ENCODE data around the gene OR2AP1. TPM values are rescaled to one million over a fixed set of nuclear protein-coding genes. Genes with fewer than 3 reads are reported as not detected.
"Not testable (repeated sequence)": the region's sequence is repeated elsewhere in the genome, so short reads cannot be mapped to it uniquely, and the experiment has no call there.

OR2AP1 gene
- total RNA-seq, result not detected in 2 replicates
- long read RNA-seq, result 0 reads

DNA sequence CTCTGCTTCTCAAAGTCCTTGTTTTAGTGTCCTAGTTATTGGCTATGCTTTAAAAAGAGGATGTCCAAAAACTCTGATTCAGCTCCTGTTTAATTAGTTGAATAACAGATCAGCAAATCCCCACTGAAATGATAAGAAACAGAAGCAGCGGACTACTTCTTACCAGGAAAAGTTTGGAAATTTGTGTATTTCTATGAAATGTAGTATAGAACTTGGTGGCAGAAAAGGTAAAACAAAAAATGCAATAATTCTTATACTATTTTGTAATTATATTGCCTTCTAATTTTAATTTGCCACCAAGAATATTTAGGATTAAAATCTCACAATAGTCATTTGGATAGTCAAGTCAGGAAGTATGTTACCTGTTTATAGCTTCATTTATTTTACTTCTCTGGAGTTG, at the start of gene OR2AP1:
Gene OR2AP1, plus strand, starts transcription at position 301 of the 400 bp plus-strand sequence. CDS start 1,947 bp downstream, outside the sequence.
- peaks cover 21% of the 10 kb centered on the region for H3K9me3 Mint-ChIP-seq
- peaks cover 14% of the 10 kb centered on the region for H3K27me3 Mint-ChIP-seq (ENCODE audit: low read depth)
- H3K27ac Mint-ChIP-seq (ENCODE audit: unreplicated experiment), result no peak within 1 kb of the TSS
- no peak for DNase-seq (ENCODE audit: low read depth, low spot score)
- H3K4me1 Mint-ChIP-seq, result no peaks in the 10 kb centered on the region
- H3K36me3 Mint-ChIP-seq (ENCODE audit: low read depth), result peaks cover 5% of the 10 kb centered on the region
- H3K4me3 Mint-ChIP-seq, result no peak within 1 kb of the TSS
- TF ChIP-seq, protein P1, sequence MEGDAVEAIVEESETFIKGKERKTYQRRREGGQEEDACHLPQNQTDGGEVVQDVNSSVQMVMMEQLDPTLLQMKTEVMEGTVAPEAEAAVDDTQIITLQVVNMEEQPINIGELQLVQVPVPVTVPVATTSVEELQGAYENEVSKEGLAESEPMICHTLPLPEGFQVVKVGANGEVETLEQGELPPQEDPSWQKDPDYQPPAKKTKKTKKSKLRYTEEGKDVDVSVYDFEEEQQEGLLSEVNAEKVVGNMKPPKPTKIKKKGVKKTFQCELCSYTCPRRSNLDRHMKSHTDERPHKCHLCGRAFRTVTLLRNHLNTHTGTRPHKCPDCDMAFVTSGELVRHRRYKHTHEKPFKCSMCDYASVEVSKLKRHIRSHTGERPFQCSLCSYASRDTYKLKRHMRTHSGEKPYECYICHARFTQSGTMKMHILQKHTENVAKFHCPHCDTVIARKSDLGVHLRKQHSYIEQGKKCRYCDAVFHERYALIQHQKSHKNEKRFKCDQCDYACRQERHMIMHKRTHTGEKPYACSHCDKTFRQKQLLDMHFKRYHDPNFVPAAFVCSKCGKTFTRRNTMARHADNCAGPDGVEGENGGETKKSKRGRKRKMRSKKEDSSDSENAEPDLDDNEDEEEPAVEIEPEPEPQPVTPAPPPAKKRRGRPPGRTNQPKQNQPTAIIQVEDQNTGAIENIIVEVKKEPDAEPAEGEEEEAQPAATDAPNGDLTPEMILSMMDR (conservative IDR thresholded peaks at IDR 0.05), result no peak

DNA sequence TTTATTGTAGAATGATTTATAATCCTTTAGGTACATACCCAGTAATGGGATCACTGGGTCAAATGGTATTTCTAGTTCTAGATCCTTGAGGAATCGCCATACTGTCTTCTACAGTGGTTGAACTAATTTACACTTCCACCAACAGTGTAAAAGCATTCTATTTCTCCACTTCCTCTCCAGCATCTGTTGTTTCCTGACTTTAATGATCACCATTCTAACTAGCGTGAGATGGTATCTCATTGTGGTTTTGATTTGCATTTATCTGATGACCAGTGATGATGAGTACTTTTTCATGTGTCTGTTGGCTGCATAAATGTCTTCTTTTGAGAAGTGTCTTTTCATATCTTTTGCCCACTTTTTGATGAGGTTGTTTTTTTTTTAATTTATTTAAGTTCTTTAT, 24.0 kb upstream of the OR2AP1 start:
- H3K36me3 Mint-ChIP-seq (ENCODE audit: low read depth); H3K27ac Mint-ChIP-seq (ENCODE audit: unreplicated experiment); H3K4me1 Mint-ChIP-seq; H3K4me3 Mint-ChIP-seq; H3K9me3 Mint-ChIP-seq; DNase-seq (ENCODE audit: low read depth, low spot score); H3K27me3 Mint-ChIP-seq (ENCODE audit: low read depth): not testable (repeated sequence)

DNA sequence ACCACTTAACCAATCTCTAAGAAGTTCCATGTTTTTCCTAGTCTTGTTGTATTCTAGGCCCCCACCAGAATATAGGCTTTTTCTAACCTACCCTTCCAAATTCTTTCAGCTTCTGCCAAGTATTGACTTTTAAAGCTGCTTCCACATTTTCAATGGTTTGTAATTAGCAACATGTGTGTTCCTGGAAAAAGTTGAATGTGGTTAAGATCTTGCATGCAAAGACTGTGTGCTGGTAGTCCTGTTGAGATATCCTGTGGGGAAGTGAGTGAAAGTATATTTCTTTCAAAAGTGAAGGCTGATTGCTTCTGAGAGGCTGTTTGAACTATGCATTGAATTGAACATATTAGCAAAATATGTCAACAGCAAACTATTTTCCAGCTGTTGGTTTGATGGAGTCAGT, 23.5 kb upstream of the OR2AP1 start:
- TF ChIP-seq, protein P1 (conservative IDR thresholded peaks at IDR 0.05), result no peak
- Mint-ChIP-seq H3K27me3 (ENCODE audit: low read depth) (peaks cover under 1% of the 10 kb centered on the region), H3K4me3 (no peak overlapping the region), H3K27ac (ENCODE audit: unreplicated experiment) (no peak overlapping the region), H3K9me3 (peaks cover 4% of the 10 kb centered on the region), H3K4me1 (no peaks in the 10 kb centered on the region), H3K36me3 (ENCODE audit: low read depth) (peaks cover 3% of the 10 kb centered on the region)
- DNase-seq (ENCODE audit: low read depth, low spot score), result no peak

DNA sequence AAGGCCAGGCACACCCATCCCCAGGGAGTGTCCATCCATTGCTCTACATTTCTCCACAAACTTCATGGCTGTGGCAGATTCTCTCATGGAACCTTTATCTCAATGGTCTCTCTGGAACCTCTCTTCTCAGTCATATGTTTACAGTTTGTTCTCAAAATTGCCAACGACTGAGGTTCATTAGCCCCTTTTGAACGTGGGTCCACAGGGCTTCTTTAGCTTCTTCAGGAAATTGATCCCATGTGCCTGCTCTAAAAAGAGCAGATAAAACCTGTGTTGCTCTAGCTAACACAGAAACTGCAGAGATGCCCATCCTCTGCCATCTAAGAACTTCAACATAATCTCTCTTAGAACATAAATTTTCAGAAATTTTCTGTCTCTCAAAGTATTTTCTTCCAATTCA, 23.0 kb upstream of the OR2AP1 start, which contains the start of gene OR6C4:
Gene OR6C4, plus strand, starts transcription at position 301 of the 400 bp plus-strand sequence. CDS start 1,625 bp downstream, outside the sequence.
- Mint-ChIP-seq H3K4me1 (no peaks in the 10 kb centered on the region), H3K27me3 (ENCODE audit: low read depth) (no peaks in the 10 kb centered on the region), H3K4me3 (no peak within 1 kb of the TSS), H3K9me3 (peaks cover 4% of the 10 kb centered on the region), H3K36me3 (ENCODE audit: low read depth) (peaks cover 3% of the 10 kb centered on the region), H3K27ac (ENCODE audit: unreplicated experiment) (no peak within 1 kb of the TSS)
- TF ChIP-seq, protein P1 (conservative IDR thresholded peaks at IDR 0.05), result no peak
- DNase-seq (ENCODE audit: low read depth, low spot score), result no peak

DNA sequence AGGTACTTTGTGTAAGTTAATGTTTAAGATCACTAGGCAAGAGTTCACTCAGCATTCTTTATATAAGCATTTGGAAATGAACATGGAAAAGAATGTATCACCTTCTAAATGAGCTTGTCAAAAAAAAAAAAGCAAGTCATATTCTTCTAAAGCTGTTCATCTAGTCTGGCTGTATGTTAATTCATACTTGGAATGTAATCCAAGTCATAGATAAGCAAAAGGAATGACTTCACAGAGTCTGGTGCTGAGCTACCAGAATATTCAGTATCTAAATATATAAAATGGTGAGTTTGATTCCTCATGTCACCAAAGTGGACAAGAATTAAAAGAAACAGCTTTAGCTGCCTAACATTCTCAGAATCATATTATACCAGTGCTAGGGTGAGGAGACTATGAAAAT, 18.0 kb upstream of the OR2AP1 start:
- H3K9me3 Mint-ChIP-seq, result peaks cover 11% of the 10 kb centered on the region
- H3K4me1 Mint-ChIP-seq, result no peaks in the 10 kb centered on the region
- H3K4me3 Mint-ChIP-seq, result no peak overlapping the region
- H3K36me3 Mint-ChIP-seq (ENCODE audit: low read depth), result peaks cover 4% of the 10 kb centered on the region
- no peaks in the 10 kb centered on the region for H3K27me3 Mint-ChIP-seq (ENCODE audit: low read depth)
- TF ChIP-seq, protein P1 (conservative IDR thresholded peaks at IDR 0.05), result no peak
- H3K27ac Mint-ChIP-seq (ENCODE audit: unreplicated experiment), result no peak overlapping the region
- no peak for DNase-seq (ENCODE audit: low read depth, low spot score)

DNA sequence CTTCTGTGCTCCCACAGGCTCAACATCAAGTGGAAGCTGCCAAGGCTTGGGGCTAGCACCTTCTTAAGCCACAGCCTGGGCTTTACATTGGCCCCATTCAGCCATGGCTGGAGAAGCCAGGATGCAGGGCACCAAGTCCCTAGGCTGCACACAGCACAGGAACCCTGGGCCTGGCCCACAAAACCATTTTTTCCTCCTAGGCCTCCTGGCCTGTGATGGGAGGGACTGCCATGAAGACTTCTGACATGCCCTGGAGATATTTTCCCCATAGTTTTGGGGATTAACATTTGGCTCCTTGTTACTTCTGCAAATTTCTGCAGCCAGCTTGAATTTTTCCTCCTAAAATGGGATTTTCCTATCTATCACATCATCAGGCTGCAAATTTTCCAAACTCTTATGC, 2.2 kb upstream of the OR2AP1 start:
- H3K27ac Mint-ChIP-seq (ENCODE audit: unreplicated experiment); H3K36me3 Mint-ChIP-seq (ENCODE audit: low read depth); H3K4me3 Mint-ChIP-seq; H3K4me1 Mint-ChIP-seq; DNase-seq (ENCODE audit: low read depth, low spot score); H3K27me3 Mint-ChIP-seq (ENCODE audit: low read depth): not testable (repeated sequence)
- peaks cover 23% of the 10 kb centered on the region for H3K9me3 Mint-ChIP-seq

DNA sequence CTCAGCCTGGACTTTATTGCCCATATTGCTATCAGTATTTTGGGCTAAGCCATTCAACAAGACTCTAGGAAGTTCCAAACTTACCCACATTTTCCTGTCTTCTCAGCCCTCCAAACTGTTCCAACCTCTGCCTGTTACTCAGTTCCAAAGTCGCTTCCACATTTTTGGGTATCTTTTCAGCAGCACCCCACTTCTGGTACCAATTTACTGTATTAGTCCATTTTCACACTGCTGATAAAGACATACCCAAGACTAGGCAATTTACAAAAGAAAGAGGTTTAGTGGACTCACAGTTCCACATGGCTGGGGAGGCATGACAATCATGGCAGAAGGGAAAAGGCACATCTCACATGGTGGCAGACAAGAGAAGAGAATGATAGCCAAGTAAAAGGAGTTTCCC, 1.6 kb upstream of the OR2AP1 start:
- H3K27ac Mint-ChIP-seq (ENCODE audit: unreplicated experiment); H3K4me1 Mint-ChIP-seq; DNase-seq (ENCODE audit: low read depth, low spot score); H3K36me3 Mint-ChIP-seq (ENCODE audit: low read depth); H3K4me3 Mint-ChIP-seq: not testable (repeated sequence)
- Mint-ChIP-seq H3K9me3 (peaks cover 23% of the 10 kb centered on the region), H3K27me3 (ENCODE audit: low read depth) (peaks cover 10% of the 10 kb centered on the region)
